ENCODE data around the gene PUS3.
A peak's percentile ranks its signal among the peaks of the same experiment; 100 is the strongest.
"Not testable (repeated sequence)": the region's sequence is repeated elsewhere in the genome, so short reads cannot be mapped to it uniquely, and the experiment has no call there.

PUS3 gene

DNA sequence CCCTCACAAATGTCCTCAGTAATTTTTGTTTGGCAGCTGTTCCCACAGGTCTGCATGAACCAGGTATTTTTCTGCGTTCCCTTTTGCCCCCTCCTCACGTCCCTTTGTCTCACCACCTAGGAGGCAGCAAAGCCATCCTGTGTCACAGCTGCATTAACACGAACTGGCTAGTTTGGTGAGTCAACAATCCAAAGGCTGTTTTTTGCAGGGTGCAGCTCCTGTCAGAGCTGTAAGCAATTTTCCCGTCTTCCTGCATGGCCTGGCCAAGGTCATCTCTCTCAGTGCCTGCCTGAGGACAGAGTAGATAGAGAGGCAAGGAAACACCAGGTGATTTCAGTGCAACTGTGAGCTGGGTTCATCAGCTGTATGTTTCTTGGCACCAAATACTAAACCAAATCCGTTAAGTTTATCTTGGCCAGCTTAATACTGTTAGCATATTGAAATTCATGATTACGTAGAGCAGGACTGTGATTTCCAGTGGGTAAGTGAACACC, 22.3 kb upstream of the PUS3 start:
- Histone ChIP-seq H3K4me1 (peaks cover 0 to 7% (median 0%) of the 10 kb centered on the region in 10 experiments; a peak in 5 of 20 replicates), H3K9ac (no peak overlapping the region), H3K36me3 (no peaks in the 10 kb centered on the region), H3K27ac (no peak overlapping the region), H3K4me2 (no peak overlapping the region), H4K20me1 (no peaks in the 10 kb centered on the region), H3K27me3 (no peaks in the 10 kb centered on the region), H3K4me3 (no peak overlapping the region), H3K9me3 (replicated peaks in 1 of 11) (no peaks in the 10 kb centered on the region)
- no peak for TF ChIP-seq Cebpa-rat (IDR thresholded peaks at IDR 0.05)

DNA sequence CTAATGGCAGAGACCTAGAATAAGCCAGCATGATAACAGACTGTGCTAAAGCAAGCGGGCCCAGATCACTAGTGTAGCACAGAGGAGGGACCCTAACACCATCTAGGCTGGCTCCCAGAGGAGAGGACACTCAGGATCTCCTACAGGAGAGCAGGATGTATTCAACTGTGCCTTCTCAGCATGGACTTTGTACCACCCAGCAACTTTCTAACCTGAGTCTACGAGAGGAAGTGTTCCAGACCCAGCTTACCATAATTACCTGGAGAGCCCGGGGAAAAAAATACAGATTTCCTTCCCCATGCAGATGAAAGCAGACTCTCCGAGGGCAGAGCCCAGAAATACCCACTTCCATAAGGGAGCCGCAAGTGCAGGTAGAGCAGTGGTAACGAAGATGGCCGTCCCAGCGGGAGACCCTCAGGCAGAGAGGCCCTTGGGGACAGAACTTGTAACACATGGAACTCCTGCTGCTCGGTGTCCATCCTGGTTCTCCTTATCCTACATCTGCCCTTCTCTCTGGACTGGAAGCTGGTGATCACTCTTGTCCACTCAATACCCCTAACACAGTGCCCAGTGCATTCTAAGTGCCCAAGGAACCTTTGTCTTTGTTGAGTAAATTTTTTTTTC, 21.5 kb upstream of the PUS3 start:
- H3K9me3 ChIP-seq (replicated peaks in 1 of 11): no peaks in the 10 kb centered on the region
- H3K4me1 ChIP-seq: peaks cover 0 to 1% (median 0%) of the 10 kb centered on the region in 10 experiments; a peak in 3 of 20 replicates
- H3K4me2 ChIP-seq: no peak overlapping the region
- H3K27ac ChIP-seq: no peak overlapping the region
- H3K9ac ChIP-seq: no peak overlapping the region
- no peak overlapping the region for H3K4me3 ChIP-seq
- TF ChIP-seq Cebpa-rat (IDR thresholded peaks at IDR 0.05): no peak
- no peaks in the 10 kb centered on the region for H3K27me3 ChIP-seq
- no peaks in the 10 kb centered on the region for H4K20me1 ChIP-seq
- H3K36me3 ChIP-seq: no peaks in the 10 kb centered on the region

DNA sequence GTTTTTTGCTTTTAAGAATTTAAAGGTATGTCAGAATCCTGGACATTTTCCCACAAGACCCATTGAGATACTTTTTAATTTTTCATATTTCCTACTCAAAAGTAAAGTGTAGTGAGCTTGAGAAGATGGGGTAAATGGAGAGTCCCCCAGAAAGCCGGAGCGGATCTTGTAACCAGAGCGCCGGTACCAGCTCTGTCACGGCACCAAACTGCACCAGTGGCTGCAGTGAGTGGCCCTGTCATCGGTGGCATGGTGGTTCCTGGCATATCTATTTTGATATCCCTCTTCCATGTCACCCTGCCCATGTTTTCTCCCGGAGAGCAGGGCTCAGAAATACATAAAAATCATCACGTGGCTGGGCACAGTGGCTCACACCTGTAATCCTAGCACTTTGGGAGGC, 20.6 kb upstream of the PUS3 start:
- Histone ChIP-seq H3K36me3 (no peaks in the 10 kb centered on the region), H3K9me3 (replicated peaks in 1 of 11) (no peaks in the 10 kb centered on the region), H3K9ac (no peak overlapping the region), H4K20me1 (no peaks in the 10 kb centered on the region), H3K27ac (no peak overlapping the region), H3K4me3 (no peak overlapping the region), H3K4me1 (no peaks in the 10 kb centered on the region), H3K4me2 (no peak overlapping the region), H3K27me3 (no peaks in the 10 kb centered on the region)
- no peak for TF ChIP-seq Cebpa-rat (IDR thresholded peaks at IDR 0.05)

DNA sequence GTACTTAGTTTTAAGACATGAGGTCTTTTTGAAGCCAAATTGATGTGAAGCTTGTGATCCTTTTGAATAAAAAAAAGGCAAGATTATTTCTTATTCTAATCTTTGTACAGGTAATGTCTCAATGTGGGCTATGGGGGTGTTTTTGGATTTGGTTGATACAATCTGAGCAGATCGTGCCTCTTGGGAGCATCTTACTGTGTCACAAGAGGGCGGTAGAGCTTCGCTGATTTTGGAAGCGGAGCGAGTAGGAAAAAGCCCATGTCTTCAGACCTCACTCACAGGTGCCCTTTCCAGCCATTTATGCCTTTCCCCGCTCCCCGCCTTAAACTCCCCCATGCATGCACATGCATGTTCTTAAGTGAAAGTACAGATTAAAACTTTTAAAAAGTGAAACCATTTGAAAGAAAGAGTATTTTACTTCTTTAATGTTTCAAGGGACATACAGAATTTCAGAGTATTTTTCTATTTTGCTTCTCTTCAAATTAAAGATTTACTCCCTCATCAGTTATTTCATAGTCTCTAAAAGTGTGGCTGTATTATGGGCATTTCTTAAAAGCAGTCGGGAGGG, 20.1 kb upstream of the PUS3 start:
- H3K9ac ChIP-seq: no peak overlapping the region
- H3K27ac ChIP-seq: no peak overlapping the region
- no peaks in the 10 kb centered on the region for H4K20me1 ChIP-seq
- no peaks in the 10 kb centered on the region for H3K36me3 ChIP-seq
- no peak overlapping the region for H3K4me3 ChIP-seq
- H3K4me1 ChIP-seq: no peaks in the 10 kb centered on the region
- no peaks in the 10 kb centered on the region for H3K27me3 ChIP-seq
- H3K4me2 ChIP-seq: no peak overlapping the region
- TF ChIP-seq Cebpa-rat (IDR thresholded peaks at IDR 0.05): no peak
- H3K9me3 ChIP-seq (replicated peaks in 1 of 11): no peaks in the 10 kb centered on the region

DNA sequence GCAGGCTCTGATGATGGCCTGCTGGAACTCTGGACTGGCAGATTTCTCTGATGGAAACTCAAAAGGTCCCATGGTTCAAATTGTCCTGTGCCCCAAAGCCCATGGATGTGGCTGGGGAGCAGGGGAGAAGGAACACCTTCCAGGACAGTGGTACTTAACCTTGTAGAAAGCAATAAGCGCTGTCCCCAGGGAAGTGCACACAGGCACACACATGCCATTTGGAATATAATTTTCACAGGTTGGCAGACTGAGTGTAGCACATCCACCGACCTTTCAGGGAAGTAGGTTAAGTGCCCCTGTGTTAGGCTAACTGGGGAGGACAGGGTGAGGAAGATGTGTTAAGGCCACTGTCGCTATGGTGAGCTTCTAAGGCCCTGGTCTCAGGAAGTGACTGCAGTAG, 19.1 kb upstream of the PUS3 start:
- no peaks in the 10 kb centered on the region for H3K9me3 ChIP-seq (replicated peaks in 1 of 11)
- no peaks in the 10 kb centered on the region for H3K4me1 ChIP-seq
- no peak overlapping the region for H3K27ac ChIP-seq
- H4K20me1 ChIP-seq: no peaks in the 10 kb centered on the region
- no peak overlapping the region for H3K4me3 ChIP-seq
- 0 out of 22 replicates have a peak overlapping the region, but pooled peaks of 1 of the 11 experiments have one; percentile 19 for H3K9ac ChIP-seq
- no peaks in the 10 kb centered on the region for H3K36me3 ChIP-seq
- no peak overlapping the region for H3K4me2 ChIP-seq
- no peak for TF ChIP-seq Cebpa-rat (IDR thresholded peaks at IDR 0.05)
- no peaks in the 10 kb centered on the region for H3K27me3 ChIP-seq

DNA sequence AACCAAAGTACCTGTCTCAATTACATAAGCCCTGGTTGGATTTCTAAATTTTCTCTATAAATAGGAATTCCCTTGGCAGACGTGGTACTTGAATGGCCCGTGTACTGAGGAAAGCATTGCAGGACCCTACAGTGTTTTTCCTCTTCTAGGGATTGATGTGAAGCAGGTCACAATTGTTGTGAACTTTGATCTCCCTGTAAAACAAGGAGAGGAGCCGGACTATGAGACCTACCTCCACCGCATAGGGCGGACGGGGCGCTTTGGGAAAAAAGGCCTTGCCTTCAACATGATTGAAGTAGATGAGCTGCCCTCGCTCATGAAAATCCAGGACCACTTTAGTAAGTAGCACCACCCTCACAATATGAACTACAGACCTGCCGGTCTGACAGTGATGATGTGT, 18.0 kb upstream of the PUS3 start:
- no peaks in the 10 kb centered on the region; a peak in 1 of 20 replicates for H3K4me1 ChIP-seq
- no peak overlapping the region for H3K4me3 ChIP-seq
- H3K9ac ChIP-seq: no peak overlapping the region
- H3K9me3 ChIP-seq (replicated peaks in 1 of 11): no peaks in the 10 kb centered on the region
- H3K27me3 ChIP-seq: no peaks in the 10 kb centered on the region
- no peaks in the 10 kb centered on the region for H4K20me1 ChIP-seq
- TF ChIP-seq Cebpa-rat (IDR thresholded peaks at IDR 0.05): no peak
- H3K36me3 ChIP-seq: no peaks in the 10 kb centered on the region
- no peak overlapping the region for H3K27ac ChIP-seq
- no peak overlapping the region for H3K4me2 ChIP-seq

DNA sequence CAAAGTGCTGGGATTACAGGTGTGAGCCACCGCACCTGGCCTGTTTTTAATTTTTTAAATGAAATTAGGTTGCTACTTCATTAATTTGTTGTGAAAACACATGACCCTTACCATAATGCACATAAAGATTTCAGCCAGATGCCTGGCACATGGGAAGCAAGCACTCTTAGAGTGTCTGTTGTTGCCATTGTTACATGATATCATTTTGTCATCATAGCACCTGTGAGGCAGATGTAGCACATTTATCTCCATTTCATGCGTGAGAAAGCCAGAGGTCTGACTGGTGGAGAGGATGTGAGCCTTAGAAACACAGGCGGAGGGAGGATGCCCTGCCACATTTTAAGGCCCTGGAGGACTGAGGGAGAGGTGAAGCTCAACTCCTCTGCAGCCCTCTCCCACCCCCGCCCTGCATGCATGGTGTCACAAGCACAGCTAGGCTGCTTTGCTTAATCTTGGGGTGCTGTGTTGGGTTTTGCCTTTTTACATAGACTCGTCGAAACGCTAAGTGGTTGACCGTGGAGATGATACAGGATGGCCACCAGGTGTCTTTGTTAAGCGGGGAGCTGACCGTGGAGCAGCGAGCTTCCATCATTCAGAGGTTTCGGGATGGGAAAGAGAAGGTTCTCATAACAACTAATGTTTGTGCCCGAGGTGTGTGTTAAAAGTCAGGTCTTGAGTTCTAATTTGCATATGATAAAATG, 15.3 kb upstream of the PUS3 start:
- H3K4me2 ChIP-seq: no peak overlapping the region
- TF ChIP-seq Cebpa-rat (IDR thresholded peaks at IDR 0.05): no peak
- H3K9ac ChIP-seq: no peak overlapping the region

DNA sequence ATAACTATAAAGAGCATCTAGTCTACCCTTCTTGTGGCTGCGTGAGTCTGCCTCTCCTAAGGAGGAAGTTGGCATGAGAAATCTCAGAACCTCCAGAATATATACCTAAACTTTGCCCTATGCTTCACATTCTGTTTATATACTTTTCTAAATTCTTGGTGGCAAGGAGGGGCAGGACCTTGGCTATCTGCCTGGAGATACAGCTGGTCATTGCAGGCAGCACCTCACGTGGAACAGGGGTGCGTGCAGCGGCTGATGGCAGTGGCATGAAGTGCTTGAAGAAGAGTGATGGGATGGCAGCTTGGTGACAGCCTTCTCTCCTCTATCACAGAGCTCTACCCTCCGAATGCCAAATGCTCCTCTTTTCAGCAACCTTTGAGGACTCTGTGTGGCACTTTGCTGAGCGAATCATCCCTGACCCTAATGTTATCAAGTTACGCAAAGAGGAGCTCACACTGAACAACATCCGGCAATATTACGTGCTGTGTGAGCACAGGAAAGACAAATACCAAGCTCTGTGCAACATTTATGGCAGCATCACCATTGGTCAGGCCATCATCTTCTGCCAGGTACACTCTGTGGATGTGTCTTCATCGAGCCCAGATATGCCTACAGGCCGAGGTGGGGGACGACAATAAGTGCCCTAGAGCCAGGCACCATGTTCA, 13.8 kb upstream of the PUS3 start:
- peak overlapping the region in 2 of 11 experiments; percentile 1 to 2; a peak in 1 of 22 replicates for H3K4me2 ChIP-seq
- TF ChIP-seq Cebpa-rat (IDR thresholded peaks at IDR 0.05): no peak
- H3K27me3 ChIP-seq: no peaks in the 10 kb centered on the region
- no peaks in the 10 kb centered on the region; a peak in 1 of 20 replicates for H3K4me1 ChIP-seq
- H3K27ac ChIP-seq: no peak overlapping the region
- H4K20me1 ChIP-seq: no peaks in the 10 kb centered on the region
- H3K9me3 ChIP-seq (replicated peaks in 1 of 11): no peaks in the 10 kb centered on the region
- no peaks in the 10 kb centered on the region for H3K36me3 ChIP-seq
- no peak overlapping the region for H3K9ac ChIP-seq
- no peak overlapping the region for H3K4me3 ChIP-seq

More for the DNA sequence above, 15.3 kb upstream of the PUS3 start:
- Histone ChIP-seq H4K20me1 (no peaks in the 10 kb centered on the region), H3K27ac (no peak overlapping the region), H3K36me3 (no peaks in the 10 kb centered on the region), H3K27me3 (no peaks in the 10 kb centered on the region), H3K4me3 (no peak overlapping the region), H3K4me1 (no peaks in the 10 kb centered on the region; a peak in 1 of 20 replicates), H3K9me3 (replicated peaks in 1 of 11) (no peaks in the 10 kb centered on the region)

DNA sequence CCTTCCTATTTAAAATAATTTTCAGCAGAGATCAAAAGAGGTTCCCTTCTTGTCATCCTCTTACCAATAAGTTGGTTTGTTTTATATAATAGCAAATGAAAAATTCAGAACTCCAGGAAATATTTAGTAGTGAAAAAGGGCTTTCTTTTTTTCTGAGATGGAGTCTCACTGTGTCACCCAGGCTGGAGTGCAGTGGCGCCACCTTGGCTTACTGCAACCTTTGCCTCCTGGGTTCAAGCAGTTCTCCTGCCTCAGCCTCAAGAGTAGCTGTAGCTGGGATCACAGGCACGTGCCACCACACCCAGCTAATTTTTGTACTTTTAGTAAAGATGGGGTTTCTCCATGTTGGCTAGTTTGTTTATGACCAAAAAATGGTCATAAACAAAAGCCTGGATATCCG, 11.6 kb upstream of the PUS3 start:
- H3K9me3 ChIP-seq (replicated peaks in 1 of 11); H4K20me1 ChIP-seq; H3K36me3 ChIP-seq; H3K27me3 ChIP-seq; H3K9ac ChIP-seq; H3K4me2 ChIP-seq; H3K4me3 ChIP-seq; H3K27ac ChIP-seq; H3K4me1 ChIP-seq: not testable (repeated sequence)
